Measurements from ENCODE around the gene KIF1B. TPM values are rescaled to one million over a fixed set of nuclear protein-coding genes. Genes with fewer than 3 reads are reported as not detected.

Gene KIF1B
- total and polyA plus RNA-seq, 2 donors (not counting 1 experiment from before 2014, with no cell fraction given), result 3.5 to 16.4 TPM

DNA sequence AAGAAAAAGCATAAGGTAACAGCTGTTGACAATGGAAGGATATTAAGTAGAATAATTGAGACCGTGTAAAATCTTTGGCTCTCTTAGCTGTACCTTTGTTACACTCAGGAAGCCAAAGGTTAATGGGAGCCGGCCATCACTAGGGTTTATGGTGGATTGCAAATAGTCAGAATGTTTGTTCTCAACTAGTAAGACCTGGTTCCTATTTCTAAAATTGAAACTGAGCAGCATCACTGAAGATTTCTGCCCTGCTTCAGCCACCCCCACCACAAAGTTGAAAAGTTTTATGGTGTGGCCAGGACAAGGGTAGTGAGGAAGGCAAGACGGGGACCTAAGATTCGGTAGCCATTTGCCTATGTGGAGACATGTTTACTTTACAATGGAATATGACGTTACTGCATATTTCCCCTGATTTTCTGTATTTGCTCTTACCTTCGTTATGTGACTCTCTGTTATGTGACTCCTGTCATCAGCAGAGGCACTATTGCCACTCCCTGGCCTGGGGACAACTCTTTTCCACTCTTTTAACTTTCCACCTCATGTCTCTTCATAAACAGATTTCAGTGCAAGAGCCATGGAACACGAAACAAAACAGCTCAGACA, 41.4 kb upstream of the KIF1B start:
- Mint-ChIP-seq H3K9me3 (ENCODE audit: insufficient read depth) (no peaks in the 10 kb centered on the region), H3K27ac (peak overlapping the region; percentile 32), H3K4me1 (peaks cover 4% of the 10 kb centered on the region), H3K4me3 (no peak overlapping the region), H3K27me3 (no peaks in the 10 kb centered on the region)
- TF ChIP-seq, protein P1, sequence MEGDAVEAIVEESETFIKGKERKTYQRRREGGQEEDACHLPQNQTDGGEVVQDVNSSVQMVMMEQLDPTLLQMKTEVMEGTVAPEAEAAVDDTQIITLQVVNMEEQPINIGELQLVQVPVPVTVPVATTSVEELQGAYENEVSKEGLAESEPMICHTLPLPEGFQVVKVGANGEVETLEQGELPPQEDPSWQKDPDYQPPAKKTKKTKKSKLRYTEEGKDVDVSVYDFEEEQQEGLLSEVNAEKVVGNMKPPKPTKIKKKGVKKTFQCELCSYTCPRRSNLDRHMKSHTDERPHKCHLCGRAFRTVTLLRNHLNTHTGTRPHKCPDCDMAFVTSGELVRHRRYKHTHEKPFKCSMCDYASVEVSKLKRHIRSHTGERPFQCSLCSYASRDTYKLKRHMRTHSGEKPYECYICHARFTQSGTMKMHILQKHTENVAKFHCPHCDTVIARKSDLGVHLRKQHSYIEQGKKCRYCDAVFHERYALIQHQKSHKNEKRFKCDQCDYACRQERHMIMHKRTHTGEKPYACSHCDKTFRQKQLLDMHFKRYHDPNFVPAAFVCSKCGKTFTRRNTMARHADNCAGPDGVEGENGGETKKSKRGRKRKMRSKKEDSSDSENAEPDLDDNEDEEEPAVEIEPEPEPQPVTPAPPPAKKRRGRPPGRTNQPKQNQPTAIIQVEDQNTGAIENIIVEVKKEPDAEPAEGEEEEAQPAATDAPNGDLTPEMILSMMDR (IDR thresholded peaks at IDR 0.05), result no peak
- no peak for TF ChIP-seq EZH2 (IDR thresholded peaks at IDR 0.05; ENCODE audit: borderline replicate concordance, insufficient read depth, low read depth, low read length, poor library complexity, severe bottlenecking)
- ChIA-PET CTCF (no interaction called here), POLR2A (no interaction called here)
- 98% methylated on average over 6 of the region's 7 CpGs for WGBS (ENCODE audit: insufficient coverage)
- ATAC-seq (ENCODE audit: low read depth), result no peak
- no peak overlapping the region for H3K4me2 ChIP-seq (replicated peaks; ENCODE audit: low read depth, low read length, poor library complexity, severe bottlenecking)
- no peak overlapping the region for H2AFZ ChIP-seq (ENCODE audit: insufficient read depth, low read depth, low read length, poor library complexity, severe bottlenecking)
- H3K9me3 ChIP-seq (ENCODE audit: control extremely low read depth in 1 of 3, control insufficient read depth in 2 of 3, insufficient read depth in 1 of 3, low read length in 2 of 3), result no peaks in the 10 kb centered on the region
- intact Hi-C loops (cut with micrococcal nuclease), result no loop called here
- peaks cover 0 to 59% of the 10 kb centered on the region in 2 experiments for H3K36me3 ChIP-seq (replicated peaks in 1 of 2; ENCODE audit: control extremely low read depth in 1 of 2, control insufficient read depth in 1 of 2, extremely low read depth in 1 of 2, insufficient read depth in 2 of 2, low read length in 1 of 2)
- no peaks in the 10 kb centered on the region for H4K20me1 ChIP-seq (ENCODE audit: control insufficient read depth, insufficient read depth, low read length, poor library complexity, severe bottlenecking)
- H3K4me1 ChIP-seq (ENCODE audit: control insufficient read depth in 2 of 2, insufficient read depth in 2 of 2, low read length in 2 of 2), result no peaks in the 10 kb centered on the region
- DNase-seq, result no peak
- no peaks in the 10 kb centered on the region for H3K27me3 ChIP-seq (replicated peaks in 1 of 4; ENCODE audit: control extremely low read depth in 1 of 4, control insufficient read depth in 3 of 4, insufficient read depth in 4 of 4, low read length in 3 of 4)
- H3K4me3 ChIP-seq (ENCODE audit: control extremely low read depth in 1 of 5, extremely low read depth in 1 of 5, insufficient read depth in 1 of 5, low read depth in 2 of 5, low read length in 4 of 5), result no peak overlapping the region
- no peak overlapping the region for H3K27ac ChIP-seq (ENCODE audit: low read length in 2 of 2)
- no peak overlapping the region for H3K9ac ChIP-seq (ENCODE audit: low read length)
- H3K79me2 ChIP-seq (ENCODE audit: control insufficient read depth, insufficient read depth, low read length), result no peaks in the 10 kb centered on the region

GRCh38 chr1:10170239-10170574, 40.2 kb upstream of the KIF1B start:
- Histone ChIP-seq H3K79me2 (ENCODE audit: control insufficient read depth, insufficient read depth, low read length) (no peaks in the 10 kb centered on the region), H3K36me3 (replicated peaks in 1 of 2; ENCODE audit: control extremely low read depth in 1 of 2, control insufficient read depth in 1 of 2, extremely low read depth in 1 of 2, insufficient read depth in 2 of 2, low read length in 1 of 2) (peaks cover 0 to 49% of the 10 kb centered on the region in 2 experiments), H3K9ac (ENCODE audit: low read length) (no peak overlapping the region), H2AFZ (ENCODE audit: insufficient read depth, low read depth, low read length, poor library complexity, severe bottlenecking) (no peak overlapping the region), H3K4me3 (ENCODE audit: control extremely low read depth in 1 of 5, extremely low read depth in 1 of 5, insufficient read depth in 1 of 5, low read depth in 2 of 5, low read length in 4 of 5) (no peak overlapping the region), H4K20me1 (ENCODE audit: control insufficient read depth, insufficient read depth, low read length, poor library complexity, severe bottlenecking) (no peaks in the 10 kb centered on the region), H3K27me3 (replicated peaks in 1 of 4; ENCODE audit: control extremely low read depth in 1 of 4, control insufficient read depth in 3 of 4, insufficient read depth in 4 of 4, low read length in 3 of 4) (no peaks in the 10 kb centered on the region), H3K4me2 (replicated peaks; ENCODE audit: low read depth, low read length, poor library complexity, severe bottlenecking) (no peak overlapping the region), H3K27ac (ENCODE audit: low read length in 2 of 2) (no peak overlapping the region), H3K4me1 (ENCODE audit: control insufficient read depth in 2 of 2, insufficient read depth in 2 of 2, low read length in 2 of 2) (no peaks in the 10 kb centered on the region), H3K9me3 (ENCODE audit: control extremely low read depth in 1 of 3, control insufficient read depth in 2 of 3, insufficient read depth in 1 of 3, low read length in 2 of 3) (no peaks in the 10 kb centered on the region)
- no peaks in the 10 kb centered on the region for H3K27me3 Mint-ChIP-seq
- DNase-seq, result no peak
- WGBS (ENCODE audit: insufficient coverage), result no CpG with 5 or more reads among the region's 2 CpGs
- CTCF ChIA-PET, result no interaction called here
- no peak overlapping the region for H3K4me3 Mint-ChIP-seq
- TF ChIP-seq, protein P1 (IDR thresholded peaks at IDR 0.05), result no peak
- no peak for TF ChIP-seq EZH2 (IDR thresholded peaks at IDR 0.05; ENCODE audit: borderline replicate concordance, insufficient read depth, low read depth, low read length, poor library complexity, severe bottlenecking)
- peaks cover 4% of the 10 kb centered on the region for H3K4me1 Mint-ChIP-seq
- no peaks in the 10 kb centered on the region for H3K9me3 Mint-ChIP-seq (ENCODE audit: insufficient read depth)
- POLR2A ChIA-PET, result no interaction called here
- ATAC-seq (ENCODE audit: low read depth), result no peak
- H3K27ac Mint-ChIP-seq, result no peak overlapping the region
- intact Hi-C loops (cut with micrococcal nuclease), result no loop called here

Measured in B cell (primary cell).